ENCODE data around the gene MMP26. TPM values are rescaled to one million over a fixed set of nuclear protein-coding genes. Genes with fewer than 3 reads are reported as not detected.

The MMP26 gene
- total and polyA plus RNA-seq, 8 donors: not detected

GRCh38 chr11:4727171-4727570 lies 22.6 kb downstream of the MMP26 start:
- H3K4me1 ChIP-seq: no peaks in the 10 kb centered on the region
- DNase-seq (no peak), ATAC-seq (no peak)
- no peak overlapping the region for H3K4me3 ChIP-seq
- H3K9me3 ChIP-seq: no peaks in the 10 kb centered on the region
- H3K27me3 ChIP-seq: no peaks in the 10 kb centered on the region
- H3K36me3 ChIP-seq: no peaks in the 10 kb centered on the region
- no peak for TF ChIP-seq CTCF (IDR thresholded peaks at IDR 0.05)
- intact Hi-C loops (cut with DNase I): no loop called here
- H3K27ac ChIP-seq: no peak overlapping the region

GRCh38 chr11:4740735-4741134 lies 36.2 kb downstream of the MMP26 start:
- H3K36me3 ChIP-seq: no peaks in the 10 kb centered on the region
- no peaks in the 10 kb centered on the region for H3K27me3 ChIP-seq
- TF ChIP-seq CTCF (IDR thresholded peaks at IDR 0.05): no peak
- no peak for ATAC-seq
- H3K27ac ChIP-seq: no peak overlapping the region
- no peaks in the 10 kb centered on the region for H3K4me1 ChIP-seq
- DNase-seq: no peak
- no peaks in the 10 kb centered on the region for H3K9me3 ChIP-seq
- no peak overlapping the region for H3K4me3 ChIP-seq
- intact Hi-C loops (cut with DNase I): no loop called here

GRCh38 chr11:4748438-4748837 lies 43.9 kb downstream of the MMP26 start:
- Histone ChIP-seq H3K36me3 (no peaks in the 10 kb centered on the region), H3K4me3 (no peak overlapping the region), H3K4me1 (no peaks in the 10 kb centered on the region), H3K9me3 (no peaks in the 10 kb centered on the region), H3K27me3 (no peaks in the 10 kb centered on the region), H3K27ac (no peak overlapping the region)
- DNase-seq (no peak), ATAC-seq (no peak)
- intact Hi-C loops (cut with DNase I): no loop called here
- no peak for TF ChIP-seq CTCF (IDR thresholded peaks at IDR 0.05)

GRCh38 chr11:4751201-4751600 lies 46.6 kb downstream of the MMP26 start:
- no peak for TF ChIP-seq CTCF (IDR thresholded peaks at IDR 0.05)
- intact Hi-C loops (cut with DNase I): no loop called here
- DNase-seq: no peak

More at GRCh38 chr11:4751201-4751600, 46.6 kb downstream of the MMP26 start:
- no peaks in the 10 kb centered on the region for H3K4me1 ChIP-seq
- H3K27me3 ChIP-seq: no peaks in the 10 kb centered on the region
- H3K36me3 ChIP-seq: no peaks in the 10 kb centered on the region
- H3K4me3 ChIP-seq: no peak overlapping the region
- no peak for ATAC-seq
- no peaks in the 10 kb centered on the region for H3K9me3 ChIP-seq
- no peak overlapping the region for H3K27ac ChIP-seq

Other genes starting within 250 kb of the MMP26 start
- gene OR52K1, start 222.1 kb upstream of the MMP26 start, total RNA-seq: under 1 TPM; 0.09 to 0.86 TPM
- gene OR52K1, start 222.1 kb upstream of the MMP26 start, polyA plus RNA-seq (ENCODE audit: insufficient read length in 6 of 6): under 1 TPM; 0.21 to 0.35 (median 0.27) TPM
- gene OR52M1, start 159.6 kb upstream of the MMP26 start, total RNA-seq: not detected
- not detected for gene OR52M1, start 159.6 kb upstream of the MMP26 start, polyA plus RNA-seq (ENCODE audit: insufficient read length in 6 of 6)
- gene OR52I2, start 123.0 kb upstream of the MMP26 start, total RNA-seq: not detected
- under 1 TPM in 4 of 6 donors, not detected in 2; 0.03 to 0.07 (median 0.03) TPM for gene OR52I2, start 123.0 kb upstream of the MMP26 start, polyA plus RNA-seq (ENCODE audit: insufficient read length in 6 of 6)
- gene OR52I1, start 110.7 kb upstream of the MMP26 start, total RNA-seq: not detected
- under 1 TPM in 5 of 6 donors, not detected in 1; 0.08 to 0.14 (median 0.11) TPM for gene OR52I1, start 110.7 kb upstream of the MMP26 start, polyA plus RNA-seq (ENCODE audit: insufficient read length in 6 of 6)
- 10 to 100 TPM; 12.5 to 14.1 TPM for gene TRIM68, start 96.6 kb upstream of the MMP26 start, total RNA-seq
- 10 to 100 TPM; 17.9 to 23.6 (median 19.0) TPM for gene TRIM68, start 96.6 kb upstream of the MMP26 start, polyA plus RNA-seq (ENCODE audit: insufficient read length in 6 of 6)
- not detected for gene OR51D1, start 67.3 kb upstream of the MMP26 start, total RNA-seq
- gene OR51D1, start 67.3 kb upstream of the MMP26 start, polyA plus RNA-seq (ENCODE audit: insufficient read length in 6 of 6): not detected
- gene OR51E1, start 60.8 kb upstream of the MMP26 start, total RNA-seq: not detected
- gene OR51E1, start 60.8 kb upstream of the MMP26 start, polyA plus RNA-seq (ENCODE audit: insufficient read length in 6 of 6): under 1 TPM; 0.06 to 0.50 (median 0.33) TPM
- gene OR51E2, start 6.9 kb upstream of the MMP26 start, total RNA-seq: not detected
- under 1 TPM in 5 of 6 donors, not detected in 1; 0.08 to 0.18 (median 0.15) TPM for gene OR51E2, start 6.9 kb upstream of the MMP26 start, polyA plus RNA-seq (ENCODE audit: insufficient read length in 6 of 6)
- gene OR51F1, start 65.2 kb downstream of the MMP26 start, total RNA-seq: not detected
- gene OR51F1, start 65.2 kb downstream of the MMP26 start, polyA plus RNA-seq (ENCODE audit: insufficient read length in 6 of 6): not detected
- gene OR52R1, start 99.6 kb downstream of the MMP26 start, total RNA-seq: not detected
- not detected for gene OR52R1, start 99.6 kb downstream of the MMP26 start, polyA plus RNA-seq (ENCODE audit: insufficient read length in 6 of 6)
- not detected for gene OR51F2, start 116.5 kb downstream of the MMP26 start, total RNA-seq
- gene OR51F2, start 116.5 kb downstream of the MMP26 start, polyA plus RNA-seq (ENCODE audit: insufficient read length in 6 of 6): not detected
- not detected for gene OR51S1, start 144.4 kb downstream of the MMP26 start, total RNA-seq
- not detected for gene OR51S1, start 144.4 kb downstream of the MMP26 start, polyA plus RNA-seq (ENCODE audit: insufficient read length in 6 of 6)
- gene OR51T1, start 177.1 kb downstream of the MMP26 start, total RNA-seq: not detected
- not detected for gene OR51T1, start 177.1 kb downstream of the MMP26 start, polyA plus RNA-seq (ENCODE audit: insufficient read length in 6 of 6)
- not detected for gene OR51A7, start 199.0 kb downstream of the MMP26 start, total RNA-seq
- not detected for gene OR51A7, start 199.0 kb downstream of the MMP26 start, polyA plus RNA-seq (ENCODE audit: insufficient read length in 6 of 6)
- not detected for gene OR51G2, start 214.6 kb downstream of the MMP26 start, total RNA-seq
- not detected for gene OR51G2, start 214.6 kb downstream of the MMP26 start, polyA plus RNA-seq (ENCODE audit: insufficient read length in 6 of 6)
- gene OR51G1, start 219.6 kb downstream of the MMP26 start, total RNA-seq: not detected
- not detected for gene OR51G1, start 219.6 kb downstream of the MMP26 start, polyA plus RNA-seq (ENCODE audit: insufficient read length in 6 of 6)
- gene OR51A4, start 242.8 kb downstream of the MMP26 start, total RNA-seq: not detected
- gene OR51A4, start 242.8 kb downstream of the MMP26 start, polyA plus RNA-seq (ENCODE audit: insufficient read length in 6 of 6): not detected